K562 (cell line): Measurements from ENCODE around the gene OR2AP1. TPM values are rescaled to one million over a fixed set of nuclear protein-coding genes. Genes with fewer than 3 reads are reported as not detected.
"Not testable (repeated sequence)": the region's sequence is repeated elsewhere in the genome, so short reads cannot be mapped to it uniquely, and the experiment has no call there.

Experiments
- ATAC-seq: fragments of 200-7000 bp; cut with Tn5 transposase; 3 replicates; pipeline ENCODE4 v1.9.1; 2020; ENCODE audit warnings: moderate library complexity
- BruUV-seq: library from RNA; stranded (reverse); fragments of 400-500 nt; replicated peaks from 2 replicates; lab custom pipeline; 2021; lab: Mats Ljungman, UMichigan
- CTCF ChIA-PET: fragments of 300-600 bp; formaldehyde crosslinking; extraction: SDS; loops from one replicate; lab custom pipeline; 2021; ENCODE audit warnings: low intra/inter-chr PET ratio; lab: Yijun Ruan, JAX
- POLR2A ChIA-PET: fragments of 300-600, 350-650 bp; sonication (Branson Sonifier 250); formaldehyde crosslinking; extraction: SDS; loops from one replicate; lab custom pipeline; 2021; ENCODE audit warnings: antibody characterized with exemption, inconsistent platforms; lab: Yijun Ruan, JAX
- DNase-seq, 4 experiments: peaks; one replicate each; pipeline versions ENCODE4 v3.0.0 to v3.0.0-alpha.2; 2011 to 2018; ENCODE audit warnings: low spot score in 3 of 4, mixed read lengths in 3 of 4; ENCODE audit errors: extremely low read depth in 1 of 4
- FAIRE-seq: peaks from 2 replicates; lab custom pipeline; 2011; peaks lifted over from hg19 to GRCh38; lab: Jason Lieb, UNC
- H2AFZ ChIP-seq: 2 replicates; pipeline ENCODE4 v1.6.0; 2011; ENCODE audit warnings: low read depth, low read length, control low read depth, inconsistent platforms
- H3K27ac ChIP-seq: fragments of 200-600 bp; 3 replicates; pipeline ENCODE4 v1.8.0; 2011; ENCODE audit warnings: low read depth, mild to moderate bottlenecking, control low read depth, inconsistent platforms, low read length, moderate library complexity, mixed read lengths; ENCODE audit errors: extremely low read depth
- H3K27me3 ChIP-seq, 2 experiments: fragments of 300-600 bp in 1 of 2; 2 replicates in 1 of 2; 3 replicates in 1 of 2; pipeline versions ENCODE4 v1.6.0 to v1.8.0; 2011; ENCODE audit warnings: inconsistent platforms in 2 of 2, low read length in 2 of 2, mild to moderate bottlenecking in 1 of 2, mixed read lengths in 1 of 2, moderate library complexity in 1 of 2; ENCODE audit not compliant: control insufficient read depth in 2 of 2, insufficient read depth in 2 of 2
- H3K36me3 ChIP-seq: fragments of 300-600 bp; 3 replicates; pipeline ENCODE4 v1.8.0; 2011; ENCODE audit warnings: mild to moderate bottlenecking, low read length, inconsistent platforms; ENCODE audit not compliant: control insufficient read depth, insufficient read depth
- H3K4me1 ChIP-seq, 2 experiments: fragments of 200-600 bp in 1 of 2; replicated peaks in 1 of 2; 2 replicates in 1 of 2; 3 replicates in 1 of 2; pipeline versions ENCODE4 v1.5.1 to v1.8.0; 2011; ENCODE audit warnings: inconsistent platforms in 2 of 2, low read length in 2 of 2, mild to moderate bottlenecking in 1 of 2, mixed read lengths in 1 of 2, moderate library complexity in 1 of 2; ENCODE audit not compliant: control insufficient read depth in 2 of 2, insufficient read depth in 2 of 2
- H3K4me2 ChIP-seq: 2 replicates; pipeline ENCODE4 v1.6.1; 2011; ENCODE audit warnings: low read length, control low read depth, inconsistent platforms, mixed read lengths; ENCODE audit not compliant: insufficient read depth
- H3K4me3 ChIP-seq: fragments of 200-600 bp; sonication (generic), shearing (Covaris generic); 2 replicates; pipeline ENCODE4 v1.5.1; 2016; ENCODE audit warnings: control low read depth, inconsistent platforms
- H3K79me2 ChIP-seq: fragments of 200-600 bp; 3 replicates; pipeline ENCODE4 v1.8.0; 2011; ENCODE audit warnings: low read length, inconsistent platforms; ENCODE audit not compliant: control insufficient read depth, insufficient read depth
- H3K9ac ChIP-seq, 2 experiments: 2 replicates each; pipeline versions ENCODE4 v1.6.0 to v1.6.1; 2011; ENCODE audit warnings: low read depth in 2 of 2, low read length in 2 of 2, control low read depth in 1 of 2, inconsistent platforms in 1 of 2, mild to moderate bottlenecking in 1 of 2, mixed read lengths in 1 of 2; ENCODE audit not compliant: insufficient read depth in 1 of 2
- H3K9me1 ChIP-seq: one replicate; pipeline ENCODE4 v1.6.0; 2011; ENCODE audit warnings: inconsistent platforms, mild to moderate bottlenecking, low read length, moderate library complexity; ENCODE audit not compliant: control insufficient read depth, insufficient read depth
- H3K9me3 ChIP-seq: replicated peaks from 2 replicates; pipeline ENCODE4 v1.5.1; 2011; ENCODE audit warnings: low read depth, low read length, inconsistent platforms; ENCODE audit not compliant: control insufficient read depth, insufficient read depth
- H4K20me1 ChIP-seq: replicated peaks from 2 replicates; pipeline ENCODE4 v1.6.1; 2011; ENCODE audit warnings: low read length, inconsistent platforms, mixed read lengths; ENCODE audit not compliant: control insufficient read depth, insufficient read depth
- ZFP36 ChIP-seq: fragments of 150-350 bp; IDR thresholded peaks from 2 replicates; pipeline ENCODE4 v1.6.1; 2018; ENCODE audit warnings: low read length, low read depth; ENCODE audit not compliant: partially characterized antibody
- ZNF707 ChIP-seq: fragments of 250-450 bp; sonication (Bioruptor Pico); conservative IDR thresholded peaks from 2 replicates; pipeline ENCODE4 v1.8.0; 2022; ENCODE audit warnings: inconsistent platforms, mild to moderate bottlenecking, moderate library complexity
- WGBS: fragments of 100-300 bp; shearing (Covaris generic); methylation state at CpG from one replicate; pipeline ENCODE4 v1.1.6; 2016; ENCODE audit warnings: low coverage, mixed read lengths; ENCODE audit not compliant: insufficient coverage; ENCODE audit errors: missing lambda C conversion rate; 5-methylcytosine and 5-hydroxymethylcytosine counted together
- in situ Hi-C: fragments of 300-500 bp; cut with MboI; formaldehyde crosslinking; loops from 4 replicates; pipeline ENCODE4 v1.15.0; 2018; ENCODE audit warnings: inconsistent platforms, mixed read lengths
- intact Hi-C: fragments of 100-400 bp; cut with micrococcal nuclease; formaldehyde crosslinking; loops from 2 replicates; pipeline ENCODE4 v1.14.2; 2022
- polyA plus RNA-seq, 8 experiments: library from polyadenylated mRNA; depleted of rRNA in 4 of 8; stranded (reverse) in 5 of 8; unstranded in 3 of 8; fragments of >200 nt; fragmentation: Nextera tagmentation in 2 of 8; fragmentation: Illumina TruSeq in 1 of 8; extraction: Ambion mirVana in 2 of 8; extraction: Trizol in 1 of 8; gene quantifications; 2 replicates each; pipeline versions ENCODE4 v1.2.1 to v1.2.3, GENCODE V29; 2011 to 2014; ENCODE audit warnings: inconsistent platforms in 1 of 8, missing spikeins in 1 of 8
- total RNA-seq, 7 experiments: library from RNA; depleted of rRNA in 6 of 7; stranded (reverse); fragments of >200 nt in 6 of 7; fragmentation: Illumina TruSeq in 2 of 7; extraction: Trizol in 2 of 7; gene quantifications; 2 replicates each; pipeline versions ENCODE4 v1.2.1 to v1.2.3, GENCODE V29; 2011 to 2021; ENCODE audit warnings: low replicate concordance in 1 of 7

OR2AP1 gene
- total and polyA plus RNA-seq, 9 of the 15 experiments (the other 6 are each of a cell fraction or from before 2014, with no cell fraction given) = not detected

- intact Hi-C loops, H3K9ac ChIP-seq, H2AFZ ChIP-seq, H4K20me1 ChIP-seq, H3K4me3 ChIP-seq, H3K36me3 ChIP-seq, FAIRE-seq, H3K79me2 ChIP-seq, in situ Hi-C loops, H3K9me1 ChIP-seq, H3K27ac ChIP-seq, ATAC-seq, H3K9me3 ChIP-seq, H3K4me1 ChIP-seq, DNase-seq, CTCF ChIA-PET, POLR2A ChIA-PET, H3K27me3 ChIP-seq, H3K4me2 ChIP-seq, BruUV-seq: not testable (repeated sequence)
- peak; percentile 59 for TF ChIP-seq ZFP36
Observed at GRCh38 chr12:55570060-55570459, 2.2 kb upstream of the OR2AP1 start.

- H3K4me1 ChIP-seq, ATAC-seq, H3K79me2 ChIP-seq, H3K9ac ChIP-seq, H3K9me1 ChIP-seq, H3K4me2 ChIP-seq, H3K9me3 ChIP-seq, DNase-seq, H3K27me3 ChIP-seq, BruUV-seq, H3K27ac ChIP-seq, H3K4me3 ChIP-seq, in situ Hi-C loops, CTCF ChIA-PET, FAIRE-seq, H3K36me3 ChIP-seq, POLR2A ChIA-PET, intact Hi-C loops, H4K20me1 ChIP-seq, H2AFZ ChIP-seq: not testable (repeated sequence)
- peak; percentile 91 for TF ChIP-seq ZNF707
- 0% methylated on average over 1 of the region's 1 CpG for WGBS
Observed at GRCh38 chr12:55570689-55571088, 1.6 kb upstream of the OR2AP1 start.
